Kidney (tissue), 14 donors: ENCODE measurements around the gene NTF3. TPM values are rescaled to one million over a fixed set of nuclear protein-coding genes. Genes with fewer than 3 reads are reported as not detected.

Experiments
- DNase-seq, 5 donors: peaks; one replicate each; pipeline ENCODE4 v3.0.0-alpha.2; 2013 to 2020
- FAIRE-seq: peaks from 2 replicates; lab custom pipeline; 2012; peaks lifted over from hg19 to GRCh38; lab: Jason Lieb, UNC
- H3K27ac ChIP-seq, 2 donors: one replicate each; pipeline ENCODE4 v1.7.0; 2013; ENCODE audit warnings: low read depth in 2 of 2, low read length in 2 of 2, inconsistent platforms in 1 of 2
- H3K27me3 ChIP-seq: one replicate; pipeline ENCODE4 v1.7.1; 2013; ENCODE audit warnings: low read length, inconsistent platforms; ENCODE audit not compliant: control insufficient read depth, insufficient read depth
- H3K36me3 ChIP-seq, 3 donors: one replicate each; pipeline versions ENCODE4 v1.7.0 to v1.7.1; 2013; ENCODE audit warnings: low read length in 3 of 3, control low read depth in 1 of 3, inconsistent platforms in 1 of 3; ENCODE audit not compliant: insufficient read depth in 3 of 3, control insufficient read depth in 2 of 3
- H3K4me1 ChIP-seq, 3 donors: one replicate each; pipeline versions ENCODE4 v1.7.0 to v1.7.1; 2013; ENCODE audit warnings: low read length in 3 of 3, inconsistent platforms in 1 of 3, low read depth in 1 of 3; ENCODE audit not compliant: control insufficient read depth in 2 of 3, insufficient read depth in 2 of 3
- H3K4me3 ChIP-seq, 3 donors: one replicate each; pipeline versions ENCODE4 v1.7.0 to v1.8.1; 2013; ENCODE audit warnings: low read length in 3 of 3, control low read depth in 1 of 3, inconsistent platforms in 1 of 3
- H3K9ac ChIP-seq, 3 donors: one replicate each; pipeline versions ENCODE4 v1.7.0 to v1.7.1; 2013; ENCODE audit warnings: low read length in 3 of 3, control low read depth in 1 of 3, inconsistent platforms in 1 of 3
- H3K9me3 ChIP-seq, 3 donors: one replicate each; pipeline versions ENCODE4 v1.7.0 to v1.7.1; 2013; ENCODE audit warnings: low read length in 3 of 3, control low read depth in 1 of 3, inconsistent platforms in 1 of 3; ENCODE audit not compliant: control insufficient read depth in 2 of 3, insufficient read depth in 1 of 3
- CTCF ChIP-seq: IDR thresholded peaks from 3 replicates; pipeline ENCODE4 v1.5.1; 2012; ENCODE audit warnings: mild to moderate bottlenecking, moderate library complexity, borderline replicate concordance; ENCODE audit not compliant: insufficient read depth; ENCODE audit errors: extremely low read depth
- intact Hi-C: fragments of 100-400 bp; cut with DNase I; formaldehyde crosslinking; loops from one replicate; pipeline ENCODE4 v1.11.1; 2022
- polyA plus RNA-seq: library from polyadenylated mRNA; stranded (reverse); fragments of 350-450 nt; fragmentation: Illumina TruSeq; extraction: RNeasy Lipid Tissue Mini Kit (QIAGEN cat#74804); gene quantifications from one replicate; pipeline ENCODE4 v1.2.3, GENCODE V29; 2014; ENCODE audit warnings: low read depth, low replicate concordance; ENCODE audit not compliant: insufficient read depth
- total RNA-seq: library from RNA; stranded (reverse); fragmentation: NEBNext Ultra II Directional; extraction: Animal tissue kit (Norgen Biotek cat#: 25700); gene quantifications from one replicate; pipeline ENCODE4 v1.2.1, GENCODE V29; 2021
- donor health status: control.
- donor health status: control.
- donor health status: control.
- donor health status: control.
- donor health status: control.
- donor health status: DM: yes; HTN: yes; CAD: no.
- donor health status: Normal renal cell carcinoma (clear cell type).

NTF3 gene
- total and polyA plus RNA-seq, 2 donors from 2014 or later = 2.9 to 3.5 TPM

GRCh38 chr12:5518584-5519365 lies 86.9 kb downstream of the NTF3 start:
- no peak overlapping the region for H3K4me3 ChIP-seq
- TF ChIP-seq CTCF = no peak
- H3K9ac ChIP-seq = no peak overlapping the region
- intact Hi-C loops = no loop called here
- H3K9me3 ChIP-seq = no peaks in the 10 kb centered on the region
- H3K27ac ChIP-seq = no peak overlapping the region
- H3K4me1 ChIP-seq = no peaks in the 10 kb centered on the region
- FAIRE-seq (no peak), DNase-seq (peak in 1 of 5 donors; percentile 9)
- no peaks in the 10 kb centered on the region for H3K36me3 ChIP-seq
- no peaks in the 10 kb centered on the region for H3K27me3 ChIP-seq

GRCh38 chr12:5520037-5520436 lies 88.1 kb downstream of the NTF3 start:
- intact Hi-C loops = no loop called here
- no peaks in the 10 kb centered on the region for H3K9me3 ChIP-seq
- DNase-seq (no peak), FAIRE-seq (no peak)
- no peak for TF ChIP-seq CTCF
- no peaks in the 10 kb centered on the region for H3K36me3 ChIP-seq
- H3K4me1 ChIP-seq = no peaks in the 10 kb centered on the region
- no peaks in the 10 kb centered on the region for H3K27me3 ChIP-seq
- H3K4me3 ChIP-seq = no peak overlapping the region
- no peak overlapping the region for H3K27ac ChIP-seq
- no peak overlapping the region for H3K9ac ChIP-seq

DNA sequence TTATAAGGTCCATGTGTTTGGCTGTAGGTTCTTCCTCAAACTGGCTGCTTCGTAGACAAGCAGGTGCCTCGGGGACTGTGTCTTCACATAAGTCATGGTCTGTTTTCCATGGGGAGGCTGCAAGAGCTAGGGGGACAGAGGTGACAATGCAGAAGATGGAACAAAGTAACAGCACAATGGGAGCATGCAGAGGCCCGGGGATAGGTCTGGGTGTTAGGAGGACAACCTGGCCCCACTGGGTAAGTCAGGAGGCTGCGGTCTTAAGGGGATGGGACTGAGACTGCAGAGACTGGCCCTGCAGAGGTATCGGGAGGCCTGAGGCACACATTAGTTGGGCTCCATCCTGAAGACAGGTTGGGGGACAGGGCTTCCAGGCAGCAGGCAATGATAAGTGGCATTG lies 88.9 kb downstream of the NTF3 start:
- intact Hi-C loops = no loop called here
- Histone ChIP-seq H3K9me3 (no peaks in the 10 kb centered on the region), H3K9ac (no peak overlapping the region), H3K27ac (no peak overlapping the region), H3K36me3 (no peaks in the 10 kb centered on the region), H3K27me3 (no peaks in the 10 kb centered on the region), H3K4me3 (no peak overlapping the region), H3K4me1 (no peaks in the 10 kb centered on the region)
- FAIRE-seq (no peak), DNase-seq (no peak)
- no peak for TF ChIP-seq CTCF
